NCI-H2029 (cell line): ENCODE measurements around the gene TELO2.

Source experiments
- DNase-seq: peaks from one replicate; lab custom pipeline; 2025; lab: John Stamatoyannopoulos, UW

The TELO2 gene

GRCh38 chr16:1519831-1520230, 26.7 kb downstream of the TELO2 start:
- no peak for DNase-seq

- DNase-seq = no peak
Observed at GRCh38 chr16:1520461-1520860, 27.3 kb downstream of the TELO2 start.

- no peak for DNase-seq
Observed at GRCh38 chr16:1523581-1524245, 30.6 kb downstream of the TELO2 start.

- DNase-seq = no peak
Observed at GRCh38 chr16:1524366-1524765, 31.2 kb downstream of the TELO2 start.

GRCh38 chr16:1525871-1526607, 32.9 kb downstream of the TELO2 start:
- DNase-seq = no peak

GRCh38 chr16:1526608-1527555, 33.7 kb downstream of the TELO2 start:
- no peak for DNase-seq

GRCh38 chr16:1527836-1528811, 35.0 kb downstream of the TELO2 start:
- no peak for DNase-seq

GRCh38 chr16:1528921-1529537, 35.9 kb downstream of the TELO2 start:
- no peak for DNase-seq

GRCh38 chr16:1530349-1530882, 37.3 kb downstream of the TELO2 start:
- no peak for DNase-seq

GRCh38 chr16:1530883-1531637, 37.9 kb downstream of the TELO2 start:
- DNase-seq = no peak

- no peak for DNase-seq
Observed at GRCh38 chr16:1531638-1531910, 38.4 kb downstream of the TELO2 start.

- no peak for DNase-seq
Observed at GRCh38 chr16:1532081-1532760, 39.1 kb downstream of the TELO2 start.

- no peak for DNase-seq
Observed at GRCh38 chr16:1532771-1533170, 39.6 kb downstream of the TELO2 start.

GRCh38 chr16:1533443-1533951, 40.3 kb downstream of the TELO2 start, which contains the start of gene TMEM204:
Gene TMEM204, plus strand, starts transcription at chr16:1533666. Its CDS starts 610 bp downstream, at chr16:1534276.
- DNase-seq = no peak

GRCh38 chr16:1534021-1535020, 41.2 kb downstream of the TELO2 start:
- no peak for DNase-seq

GRCh38 chr16:1535391-1536291, 42.5 kb downstream of the TELO2 start:
- DNase-seq = no peak

- no peak for DNase-seq
Observed at GRCh38 chr16:1536601-1537000, 43.4 kb downstream of the TELO2 start.
